ENCODE measurements around the gene KRTAP10-4.

KRTAP10-4 gene

DNA sequence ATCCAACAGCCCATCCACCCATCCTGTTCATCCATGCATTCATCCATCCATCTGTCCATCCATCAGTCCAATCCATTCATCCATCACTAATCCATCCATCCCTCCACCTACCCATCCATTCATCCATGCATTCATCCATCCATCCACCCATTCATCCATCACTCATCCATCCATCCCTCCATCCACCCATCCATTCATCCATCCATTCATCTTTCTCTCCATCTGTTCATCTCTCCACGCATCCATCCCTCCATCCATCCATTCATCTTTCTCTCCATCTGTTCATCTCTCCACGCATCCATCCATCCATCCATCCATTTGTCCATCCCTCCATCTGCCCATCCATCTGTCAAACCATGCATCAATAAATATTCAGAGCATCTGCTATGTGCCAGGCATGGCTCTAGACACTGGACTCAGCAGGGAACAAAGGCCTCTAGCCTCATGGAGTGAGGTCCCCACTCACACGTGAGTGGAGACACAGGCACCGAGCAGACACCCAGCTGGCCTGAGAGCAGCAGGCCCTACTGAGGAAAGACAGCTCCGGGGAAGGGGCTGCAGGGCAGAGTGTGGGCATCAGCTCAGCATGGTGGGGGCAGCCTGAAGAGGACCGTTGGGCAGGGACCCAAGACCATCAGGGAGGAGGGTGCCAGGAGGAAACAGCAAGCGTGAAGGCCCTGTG is 43.2 kb upstream of the KRTAP10-4 start:
- Histone ChIP-seq H3K79me2 (ENCODE audit: control insufficient read depth, low read length) (no peaks in the 10 kb centered on the region), H3K4me3 (ENCODE audit: low read length) (no peak overlapping the region), H3K27me3 (ENCODE audit: control insufficient read depth, low read length) (no peaks in the 10 kb centered on the region), H4K20me1 (ENCODE audit: control insufficient read depth, insufficient read depth, low read depth, low read length) (no peaks in the 10 kb centered on the region), H3K4me1 (ENCODE audit: control insufficient read depth, low read length) (no peaks in the 10 kb centered on the region), H3K36me3 (ENCODE audit: control insufficient read depth, low read length) (no peaks in the 10 kb centered on the region), H3F3A (ENCODE audit: control insufficient read depth, insufficient read depth) (no peaks in the 10 kb centered on the region), H3K27ac (ENCODE audit: low read depth, low read length) (no peak overlapping the region), H3K4me2 (ENCODE audit: low read length) (no peak overlapping the region), H3K9me2 (replicated peaks; ENCODE audit: control insufficient read depth, low read length) (no peaks in the 10 kb centered on the region), H3K9me3 (ENCODE audit: control insufficient read depth, insufficient read depth, low read length) (no peaks in the 10 kb centered on the region)
- no peak for TF ChIP-seq EZH2phosphoT487 (IDR thresholded peaks at IDR 0.05; ENCODE audit: borderline replicate concordance, low read length)
- TF ChIP-seq, protein P1, sequence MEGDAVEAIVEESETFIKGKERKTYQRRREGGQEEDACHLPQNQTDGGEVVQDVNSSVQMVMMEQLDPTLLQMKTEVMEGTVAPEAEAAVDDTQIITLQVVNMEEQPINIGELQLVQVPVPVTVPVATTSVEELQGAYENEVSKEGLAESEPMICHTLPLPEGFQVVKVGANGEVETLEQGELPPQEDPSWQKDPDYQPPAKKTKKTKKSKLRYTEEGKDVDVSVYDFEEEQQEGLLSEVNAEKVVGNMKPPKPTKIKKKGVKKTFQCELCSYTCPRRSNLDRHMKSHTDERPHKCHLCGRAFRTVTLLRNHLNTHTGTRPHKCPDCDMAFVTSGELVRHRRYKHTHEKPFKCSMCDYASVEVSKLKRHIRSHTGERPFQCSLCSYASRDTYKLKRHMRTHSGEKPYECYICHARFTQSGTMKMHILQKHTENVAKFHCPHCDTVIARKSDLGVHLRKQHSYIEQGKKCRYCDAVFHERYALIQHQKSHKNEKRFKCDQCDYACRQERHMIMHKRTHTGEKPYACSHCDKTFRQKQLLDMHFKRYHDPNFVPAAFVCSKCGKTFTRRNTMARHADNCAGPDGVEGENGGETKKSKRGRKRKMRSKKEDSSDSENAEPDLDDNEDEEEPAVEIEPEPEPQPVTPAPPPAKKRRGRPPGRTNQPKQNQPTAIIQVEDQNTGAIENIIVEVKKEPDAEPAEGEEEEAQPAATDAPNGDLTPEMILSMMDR (IDR thresholded peaks at IDR 0.05; ENCODE audit: low read depth, low read length, poor library complexity, severe bottlenecking), result no peak

DNA sequence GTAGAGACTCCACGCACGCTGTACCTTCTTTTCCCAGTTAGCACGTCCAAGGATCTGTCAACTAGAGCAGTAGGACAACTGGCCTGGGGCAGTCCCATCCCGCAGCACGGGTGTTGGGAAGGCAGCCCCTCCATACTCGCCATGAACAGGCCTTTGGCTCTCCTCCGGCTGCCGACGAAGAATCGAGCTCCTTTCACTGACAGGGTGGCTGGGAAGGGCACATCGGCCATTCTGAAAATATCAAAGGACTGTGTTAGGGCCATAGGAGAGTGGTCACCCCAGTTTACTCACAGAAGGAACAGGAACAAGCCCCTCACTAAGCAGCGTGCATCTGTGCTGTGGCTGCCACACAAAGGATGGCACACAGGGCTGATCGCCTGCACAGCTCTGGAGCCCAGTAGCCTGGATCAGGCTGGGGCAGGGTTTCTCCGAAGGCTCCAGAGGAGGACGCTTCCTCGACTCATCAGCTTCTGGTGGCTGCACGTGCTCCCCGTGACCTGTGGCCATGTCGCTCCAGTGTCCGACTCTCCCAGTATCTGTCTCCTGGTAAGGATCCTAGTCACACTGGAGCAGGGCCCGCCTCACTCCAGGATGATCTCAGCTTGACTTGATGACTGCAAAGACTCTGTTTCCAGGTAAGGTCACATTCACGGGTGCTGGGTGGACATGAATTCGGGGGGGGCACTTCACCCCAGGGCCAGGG is 42.5 kb upstream of the KRTAP10-4 start:
- Histone ChIP-seq H3K27ac (ENCODE audit: low read depth, low read length) (no peak overlapping the region), H3K4me1 (ENCODE audit: control insufficient read depth, low read length) (no peaks in the 10 kb centered on the region), H3K79me2 (ENCODE audit: control insufficient read depth, low read length) (no peaks in the 10 kb centered on the region), H3K9me3 (ENCODE audit: control insufficient read depth, insufficient read depth, low read length) (no peaks in the 10 kb centered on the region), H3F3A (ENCODE audit: control insufficient read depth, insufficient read depth) (no peaks in the 10 kb centered on the region), H4K20me1 (ENCODE audit: control insufficient read depth, insufficient read depth, low read depth, low read length) (no peaks in the 10 kb centered on the region), H3K36me3 (ENCODE audit: control insufficient read depth, low read length) (no peaks in the 10 kb centered on the region), H3K9me2 (replicated peaks; ENCODE audit: control insufficient read depth, low read length) (no peaks in the 10 kb centered on the region), H3K4me3 (ENCODE audit: low read length) (no peak overlapping the region), H3K27me3 (ENCODE audit: control insufficient read depth, low read length) (no peaks in the 10 kb centered on the region), H3K4me2 (ENCODE audit: low read length) (no peak overlapping the region)
- TF ChIP-seq, protein P1 (IDR thresholded peaks at IDR 0.05; ENCODE audit: low read depth, low read length, poor library complexity, severe bottlenecking), result no peak
- no peak for TF ChIP-seq EZH2phosphoT487 (IDR thresholded peaks at IDR 0.05; ENCODE audit: borderline replicate concordance, low read length)

DNA sequence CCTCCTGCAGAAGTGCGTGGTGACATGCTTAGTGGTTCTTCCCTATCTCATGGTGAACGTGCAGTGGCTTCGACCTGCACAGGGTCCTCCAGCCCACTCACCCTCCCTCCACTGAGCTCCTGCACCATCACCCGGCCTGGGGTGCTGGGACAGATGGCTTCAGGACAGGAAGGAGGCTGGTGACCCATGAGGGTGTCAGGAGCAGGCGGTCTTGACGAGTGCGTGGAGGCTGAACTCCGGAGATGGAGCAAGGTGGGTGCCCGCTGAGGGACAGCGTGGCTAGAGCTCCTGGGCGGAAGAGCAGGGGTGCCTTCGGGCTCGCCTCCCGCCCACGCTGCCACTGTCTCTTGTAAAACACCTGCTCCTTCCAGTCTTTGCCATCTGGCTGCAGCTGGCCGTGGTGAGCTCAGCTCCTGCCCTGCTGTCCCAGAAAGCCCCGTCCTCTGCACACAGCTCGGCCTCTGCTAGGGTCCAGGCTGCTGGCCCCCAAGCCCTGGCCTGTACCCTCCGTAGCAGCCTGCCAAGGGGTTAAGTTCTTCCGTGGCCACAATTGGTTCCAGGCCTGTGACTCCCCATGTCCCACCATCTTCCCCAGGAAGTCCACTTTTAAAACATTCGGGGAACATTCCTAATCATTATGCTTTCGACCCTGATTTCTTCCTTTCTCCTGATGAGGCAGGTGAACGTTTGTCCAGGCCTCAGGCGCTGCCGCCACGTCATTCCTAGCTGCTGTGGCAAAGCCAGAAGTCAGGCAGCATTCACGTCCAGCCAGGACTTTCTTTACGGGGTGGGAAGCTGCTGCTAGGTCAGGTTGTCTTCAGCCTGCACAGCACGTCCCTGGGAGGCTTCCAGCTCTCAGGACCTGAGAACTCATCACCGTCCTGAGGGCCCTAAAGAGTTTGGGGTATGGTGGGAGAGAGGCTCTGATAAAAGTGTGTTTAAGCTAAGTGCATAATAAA is 41.6 kb upstream of the KRTAP10-4 start:
- no peak overlapping the region for H3K4me3 ChIP-seq (ENCODE audit: low read length)
- no peak for TF ChIP-seq EZH2phosphoT487 (IDR thresholded peaks at IDR 0.05; ENCODE audit: borderline replicate concordance, low read length)
- TF ChIP-seq, protein P1 (IDR thresholded peaks at IDR 0.05; ENCODE audit: low read depth, low read length, poor library complexity, severe bottlenecking), result no peak
- H3K9me3 ChIP-seq (ENCODE audit: control insufficient read depth, insufficient read depth, low read length), result no peaks in the 10 kb centered on the region
- no peak overlapping the region for H3K4me2 ChIP-seq (ENCODE audit: low read length)
- H3K4me1 ChIP-seq (ENCODE audit: control insufficient read depth, low read length), result no peaks in the 10 kb centered on the region
- no peak overlapping the region for H3K27ac ChIP-seq (ENCODE audit: low read depth, low read length)
- H3K27me3 ChIP-seq (ENCODE audit: control insufficient read depth, low read length), result no peaks in the 10 kb centered on the region
- H3F3A ChIP-seq (ENCODE audit: control insufficient read depth, insufficient read depth), result no peaks in the 10 kb centered on the region
- H3K79me2 ChIP-seq (ENCODE audit: control insufficient read depth, low read length), result no peaks in the 10 kb centered on the region
- no peaks in the 10 kb centered on the region for H4K20me1 ChIP-seq (ENCODE audit: control insufficient read depth, insufficient read depth, low read depth, low read length)
- no peaks in the 10 kb centered on the region for H3K36me3 ChIP-seq (ENCODE audit: control insufficient read depth, low read length)
- no peaks in the 10 kb centered on the region for H3K9me2 ChIP-seq (replicated peaks; ENCODE audit: control insufficient read depth, low read length)
